ENCODE measurements around the gene SYNDIG1L. TPM values are rescaled to one million over a fixed set of nuclear protein-coding genes. Genes with fewer than 3 reads are reported as not detected.

The SYNDIG1L gene
- total RNA-seq, 2 experiments from 2014 or later, result not detected

DNA sequence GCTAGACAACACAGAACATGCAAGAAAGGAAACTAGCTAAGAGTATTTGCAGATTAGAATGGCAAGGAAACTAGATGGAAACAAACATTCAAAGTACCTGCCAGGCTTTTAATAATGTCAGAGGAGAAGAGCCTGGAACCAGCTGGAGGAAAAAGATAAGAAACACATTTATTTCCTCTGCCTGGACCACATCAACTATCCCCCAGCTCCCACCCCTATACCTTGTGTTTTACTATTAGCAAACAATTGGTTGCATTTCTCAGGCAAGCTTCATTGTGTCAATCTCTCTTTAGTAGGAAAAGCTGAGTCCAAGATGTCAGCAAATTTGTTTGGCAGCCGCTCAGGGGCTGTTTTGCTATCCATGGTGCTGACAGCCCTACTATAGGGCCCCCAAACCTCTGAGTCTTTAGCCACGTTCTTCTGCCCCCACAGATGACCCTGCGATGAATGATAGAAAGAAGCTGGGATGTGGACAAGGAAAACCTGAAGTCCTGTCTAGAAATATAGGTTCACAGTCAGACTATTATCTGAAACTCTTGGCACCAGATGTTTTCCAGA is 11.6 kb upstream of the SYNDIG1L start:
- CTCF ChIA-PET, result no interaction called here
- no peak for DNase-seq

DNA sequence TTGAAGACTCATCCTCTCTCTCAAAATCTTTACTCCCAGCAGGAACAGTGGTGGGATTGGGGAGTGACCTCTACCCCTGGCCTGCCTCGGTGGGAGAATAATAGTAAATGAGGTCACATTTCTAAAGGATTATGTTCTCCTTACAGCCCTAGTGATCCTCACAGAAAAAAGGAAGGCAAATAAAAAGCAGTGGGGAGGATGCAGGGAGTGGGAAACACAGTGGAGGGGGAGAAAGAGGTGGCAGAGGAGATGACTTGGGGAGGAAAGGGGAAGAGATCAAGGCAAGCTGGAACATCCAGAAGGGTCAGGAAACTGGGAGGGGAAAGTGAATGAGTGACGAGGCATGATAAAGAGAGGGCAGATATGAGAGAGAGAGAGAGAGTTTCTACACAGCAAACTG is 8.3 kb upstream of the SYNDIG1L start:
- TF ChIP-seq, protein P1, sequence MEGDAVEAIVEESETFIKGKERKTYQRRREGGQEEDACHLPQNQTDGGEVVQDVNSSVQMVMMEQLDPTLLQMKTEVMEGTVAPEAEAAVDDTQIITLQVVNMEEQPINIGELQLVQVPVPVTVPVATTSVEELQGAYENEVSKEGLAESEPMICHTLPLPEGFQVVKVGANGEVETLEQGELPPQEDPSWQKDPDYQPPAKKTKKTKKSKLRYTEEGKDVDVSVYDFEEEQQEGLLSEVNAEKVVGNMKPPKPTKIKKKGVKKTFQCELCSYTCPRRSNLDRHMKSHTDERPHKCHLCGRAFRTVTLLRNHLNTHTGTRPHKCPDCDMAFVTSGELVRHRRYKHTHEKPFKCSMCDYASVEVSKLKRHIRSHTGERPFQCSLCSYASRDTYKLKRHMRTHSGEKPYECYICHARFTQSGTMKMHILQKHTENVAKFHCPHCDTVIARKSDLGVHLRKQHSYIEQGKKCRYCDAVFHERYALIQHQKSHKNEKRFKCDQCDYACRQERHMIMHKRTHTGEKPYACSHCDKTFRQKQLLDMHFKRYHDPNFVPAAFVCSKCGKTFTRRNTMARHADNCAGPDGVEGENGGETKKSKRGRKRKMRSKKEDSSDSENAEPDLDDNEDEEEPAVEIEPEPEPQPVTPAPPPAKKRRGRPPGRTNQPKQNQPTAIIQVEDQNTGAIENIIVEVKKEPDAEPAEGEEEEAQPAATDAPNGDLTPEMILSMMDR (IDR thresholded peaks at IDR 0.05), result no peak
- H3K9me3 ChIP-seq (ENCODE audit: control insufficient read depth in 1 of 2, insufficient read depth in 1 of 2, low read length in 2 of 2), result no peaks in the 10 kb centered on the region
- no peak for DNase-seq
- no peak overlapping the region for H3K27ac ChIP-seq (ENCODE audit: low read depth in 1 of 2, low read length in 2 of 2)
- CTCF ChIA-PET, result no interaction called here
- H3K27me3 ChIP-seq (ENCODE audit: control insufficient read depth in 1 of 2, insufficient read depth in 2 of 2, low read length in 2 of 2), result peaks cover 7 to 8% of the 10 kb centered on the region in 2 experiments
- no peak for ATAC-seq (ENCODE audit: poor library complexity)
- no peaks in the 10 kb centered on the region for H3K4me1 Mint-ChIP-seq (ENCODE audit: low read depth)
- H3K36me3 Mint-ChIP-seq (ENCODE audit: low read depth), result no peaks in the 10 kb centered on the region
- H3K27me3 Mint-ChIP-seq, result peaks cover 52% of the 10 kb centered on the region
- no peaks in the 10 kb centered on the region for H3K4me1 ChIP-seq (ENCODE audit: insufficient read depth, low read length)
- POLR2A ChIA-PET, result no interaction called here
- no peak overlapping the region for H3K27ac Mint-ChIP-seq
- H3K4me3 ChIP-seq (ENCODE audit: low read length), result no peak overlapping the region
- H3K4me3 Mint-ChIP-seq, result no peak overlapping the region
- no peaks in the 10 kb centered on the region for H3K36me3 ChIP-seq (ENCODE audit: insufficient read depth, low read length)
- intact Hi-C loops (cut with DNase I, micrococcal nuclease), result no loop called here
- no peaks in the 10 kb centered on the region for H3K9me3 Mint-ChIP-seq

More for the DNA sequence above, 11.6 kb upstream of the SYNDIG1L start:
- no peak for ATAC-seq (ENCODE audit: poor library complexity)
- POLR2A ChIA-PET, result no interaction called here
- TF ChIP-seq, protein P1 (IDR thresholded peaks at IDR 0.05), result no peak
- Mint-ChIP-seq H3K36me3 (ENCODE audit: low read depth) (no peaks in the 10 kb centered on the region), H3K9me3 (no peaks in the 10 kb centered on the region), H3K27me3 (peaks cover 33% of the 10 kb centered on the region), H3K4me3 (no peak overlapping the region), H3K4me1 (ENCODE audit: low read depth) (no peaks in the 10 kb centered on the region), H3K27ac (no peak overlapping the region)
- no peak overlapping the region for H3K4me3 ChIP-seq (ENCODE audit: low read length)
- no peak overlapping the region for H3K27ac ChIP-seq (ENCODE audit: low read depth in 1 of 2, low read length in 2 of 2)
- no peaks in the 10 kb centered on the region for H3K36me3 ChIP-seq (ENCODE audit: insufficient read depth, low read length)
- no peaks in the 10 kb centered on the region for H3K9me3 ChIP-seq (ENCODE audit: control insufficient read depth in 1 of 2, insufficient read depth in 1 of 2, low read length in 2 of 2)
- no peaks in the 10 kb centered on the region for H3K4me1 ChIP-seq (ENCODE audit: insufficient read depth, low read length)
- peaks cover 4 to 6% of the 10 kb centered on the region in 2 experiments for H3K27me3 ChIP-seq (ENCODE audit: control insufficient read depth in 1 of 2, insufficient read depth in 2 of 2, low read length in 2 of 2)
- intact Hi-C loops (cut with DNase I, micrococcal nuclease), result no loop called here

DNA sequence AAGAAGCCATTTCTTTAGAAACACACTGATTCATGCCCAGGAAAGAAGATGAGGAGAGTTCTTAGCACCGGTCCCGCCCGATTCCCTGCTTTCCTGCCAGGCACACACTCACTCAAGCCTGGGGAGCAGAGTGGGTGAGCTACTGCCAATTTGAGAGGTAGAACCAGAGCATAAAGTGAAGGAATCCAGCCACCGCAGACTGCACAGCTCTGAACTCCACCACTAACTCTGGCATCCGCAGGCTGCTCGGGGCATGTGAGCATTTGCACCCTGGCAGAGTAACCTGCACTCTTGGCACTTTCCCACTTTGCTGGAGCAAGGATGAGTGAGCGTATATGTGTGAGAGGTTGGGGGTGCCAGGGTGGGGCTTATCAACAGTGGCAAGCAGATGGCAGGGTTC is 4.0 kb upstream of the SYNDIG1L start:
- DNase-seq (no peak), ATAC-seq (ENCODE audit: poor library complexity) (no peak)
- TF ChIP-seq, protein P1 (IDR thresholded peaks at IDR 0.05), result no peak
- ChIA-PET POLR2A (no interaction called here), CTCF (no interaction called here)
- Histone ChIP-seq H3K36me3 (ENCODE audit: insufficient read depth, low read length) (no peaks in the 10 kb centered on the region), H3K27me3 (ENCODE audit: control insufficient read depth in 1 of 2, insufficient read depth in 2 of 2, low read length in 2 of 2) (peaks cover 20 to 33% of the 10 kb centered on the region in 2 experiments), H3K9me3 (ENCODE audit: control insufficient read depth in 1 of 2, insufficient read depth in 1 of 2, low read length in 2 of 2) (peaks cover 0 to 10% of the 10 kb centered on the region in 2 experiments), H3K4me1 (ENCODE audit: insufficient read depth, low read length) (peaks cover 4% of the 10 kb centered on the region), H3K4me3 (ENCODE audit: low read length) (no peak overlapping the region), H3K27ac (ENCODE audit: low read depth in 1 of 2, low read length in 2 of 2) (no peak overlapping the region)
- Mint-ChIP-seq H3K4me1 (ENCODE audit: low read depth) (no peaks in the 10 kb centered on the region), H3K36me3 (ENCODE audit: low read depth) (no peaks in the 10 kb centered on the region), H3K27me3 (peaks cover 66% of the 10 kb centered on the region), H3K9me3 (no peaks in the 10 kb centered on the region), H3K27ac (no peak overlapping the region), H3K4me3 (no peak overlapping the region)
- intact Hi-C loops (cut with DNase I, micrococcal nuclease), result no loop called here

Data from CD4-positive, alpha-beta T cell (primary cell).